Measurements from ENCODE around the gene ASAP3. TPM values are rescaled to one million over a fixed set of nuclear protein-coding genes. Genes with fewer than 3 reads are reported as not detected.

Gene ASAP3
- total and polyA plus RNA-seq, 2 of the 13 experiments (the other 11 are each of a cell fraction or from before 2014, with no cell fraction given) = 32.6 to 37.0 TPM

GRCh38 chr1:23527366-23527765 is 43.4 kb upstream of the ASAP3 start (continued):
- no peak for TF ChIP-seq ZNF740 (CRISPR knock-in tag; IDR thresholded peaks at IDR 0.05)
- no peak for TF ChIP-seq MEIS2 (CRISPR knock-in tag; IDR thresholded peaks at IDR 0.05)
- no peak for TF ChIP-seq MBNL3 (CRISPR knock-in tag; conservative IDR thresholded peaks at IDR 0.05)
- no peak for TF ChIP-seq ZNF704 (CRISPR knock-in tag; IDR thresholded peaks at IDR 0.05; ENCODE audit: borderline replicate concordance)
- no peak for TF ChIP-seq ZNF609 (CRISPR knock-in tag; IDR thresholded peaks at IDR 0.05; ENCODE audit: borderline replicate concordance)

Measured in HepG2 (cell line).